ENCODE results near the gene IGF1. TPM values are rescaled to one million over a fixed set of nuclear protein-coding genes. Genes with fewer than 3 reads are reported as not detected.

Gene IGF1
- total RNA-seq, 1 experiment from 2014 or later: not detected

GRCh38 chr12:102441077-102441596, 39.2 kb downstream of the IGF1 start:
- H3K27ac Mint-ChIP-seq (ENCODE audit: unreplicated experiment): no peak overlapping the region
- H3K4me1 Mint-ChIP-seq (ENCODE audit: low read depth, unreplicated experiment): no peaks in the 10 kb centered on the region
- BruUV-seq (replicated peaks): no TSS peak
- no peak overlapping the region for H3K4me3 Mint-ChIP-seq (ENCODE audit: low read depth, unreplicated experiment)
- H3K27me3 Mint-ChIP-seq (ENCODE audit: unreplicated experiment): no peaks in the 10 kb centered on the region
- H3K36me3 Mint-ChIP-seq (ENCODE audit: insufficient read depth, unreplicated experiment): no peaks in the 10 kb centered on the region
- no peak for DNase-seq
- CTCF ChIA-PET: no interaction called here
- TF ChIP-seq CTCF (IDR thresholded peaks at IDR 0.05; ENCODE audit: unreplicated experiment): no peak
- peaks cover 6% of the 10 kb centered on the region for H3K9me3 Mint-ChIP-seq (ENCODE audit: low read depth, unreplicated experiment)
- intact Hi-C loops (cut with micrococcal nuclease; ENCODE audit: unreplicated experiment): no loop called here

GRCh38 chr12:102439426-102440405, 40.6 kb downstream of the IGF1 start:
- no peak for TF ChIP-seq CTCF (IDR thresholded peaks at IDR 0.05; ENCODE audit: unreplicated experiment)
- no peak for DNase-seq
- intact Hi-C loops (cut with micrococcal nuclease; ENCODE audit: unreplicated experiment): no loop called here
- BruUV-seq (replicated peaks): no TSS peak
- Mint-ChIP-seq H3K36me3 (ENCODE audit: insufficient read depth, unreplicated experiment) (no peaks in the 10 kb centered on the region), H3K9me3 (ENCODE audit: low read depth, unreplicated experiment) (peaks cover 2% of the 10 kb centered on the region), H3K4me1 (ENCODE audit: low read depth, unreplicated experiment) (no peaks in the 10 kb centered on the region), H3K27ac (ENCODE audit: unreplicated experiment) (no peak overlapping the region), H3K27me3 (ENCODE audit: unreplicated experiment) (no peaks in the 10 kb centered on the region), H3K4me3 (ENCODE audit: low read depth, unreplicated experiment) (no peak overlapping the region)
- CTCF ChIA-PET: no interaction called here

GRCh38 chr12:102438827-102439210, 41.5 kb downstream of the IGF1 start:
- no peak for TF ChIP-seq CTCF (IDR thresholded peaks at IDR 0.05; ENCODE audit: unreplicated experiment)
- no peaks in the 10 kb centered on the region for H3K4me1 Mint-ChIP-seq (ENCODE audit: low read depth, unreplicated experiment)
- CTCF ChIA-PET: no interaction called here
- DNase-seq: no peak
- H3K27ac Mint-ChIP-seq (ENCODE audit: unreplicated experiment): no peak overlapping the region
- peaks cover 2% of the 10 kb centered on the region for H3K9me3 Mint-ChIP-seq (ENCODE audit: low read depth, unreplicated experiment)
- no TSS peak for BruUV-seq (replicated peaks)
- no peak overlapping the region for H3K4me3 Mint-ChIP-seq (ENCODE audit: low read depth, unreplicated experiment)
- intact Hi-C loops (cut with micrococcal nuclease; ENCODE audit: unreplicated experiment): no loop called here
- H3K36me3 Mint-ChIP-seq (ENCODE audit: insufficient read depth, unreplicated experiment): no peaks in the 10 kb centered on the region
- no peaks in the 10 kb centered on the region for H3K27me3 Mint-ChIP-seq (ENCODE audit: unreplicated experiment)

- Mint-ChIP-seq H3K36me3 (ENCODE audit: insufficient read depth, unreplicated experiment) (no peaks in the 10 kb centered on the region), H3K9me3 (ENCODE audit: low read depth, unreplicated experiment) (peaks cover 5% of the 10 kb centered on the region), H3K27ac (ENCODE audit: unreplicated experiment) (no peak overlapping the region), H3K27me3 (ENCODE audit: unreplicated experiment) (no peaks in the 10 kb centered on the region), H3K4me1 (ENCODE audit: low read depth, unreplicated experiment) (no peaks in the 10 kb centered on the region), H3K4me3 (ENCODE audit: low read depth, unreplicated experiment) (no peak overlapping the region)
- TF ChIP-seq CTCF (IDR thresholded peaks at IDR 0.05; ENCODE audit: unreplicated experiment): no peak
- CTCF ChIA-PET: no interaction called here
- BruUV-seq (replicated peaks): no TSS peak
- intact Hi-C loops (cut with micrococcal nuclease; ENCODE audit: unreplicated experiment): no loop called here
- no peak for DNase-seq
These were observed 42.1 kb downstream of the IGF1 start for GRCh38 chr12:102438047-102438826.
